Measurements from ENCODE around the gene C1orf159.
"Not testable (repeated sequence)": the region's sequence is repeated elsewhere in the genome, so short reads cannot be mapped to it uniquely, and the experiment has no call there.

DNA sequence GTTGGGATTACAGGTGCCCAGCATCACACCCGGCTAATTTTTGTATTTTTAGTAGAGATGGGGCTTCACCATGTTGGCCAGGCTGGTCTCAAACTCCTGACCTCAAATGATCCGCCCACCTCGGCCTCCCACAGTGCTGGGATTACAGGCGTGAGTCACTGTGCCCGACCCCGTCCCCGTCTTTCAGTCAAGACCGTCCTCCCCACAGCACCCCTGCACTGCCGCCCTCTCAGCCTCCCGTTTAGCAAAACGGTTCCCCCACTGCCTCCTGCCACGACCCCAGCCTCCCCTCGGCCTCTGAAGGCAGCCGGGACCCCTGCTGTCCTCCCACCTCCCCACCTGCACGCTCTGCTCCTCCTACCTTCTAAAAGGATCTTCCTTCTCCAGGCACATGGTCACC lies 26.5 kb upstream of the C1orf159 start:
- TF ChIP-seq KDM5A (IDR thresholded peaks at IDR 0.05; ENCODE audit: low read length); EP300 (IDR thresholded peaks at IDR 0.05; ENCODE audit: borderline replicate concordance in 1 of 2, low read depth in 2 of 2, low read length in 2 of 2); RAD21 (IDR thresholded peaks at IDR 0.05 in 1 of 2, conservative IDR thresholded peaks at IDR 0.05 in 1 of 2; ENCODE audit: low read depth in 2 of 2, low read length in 2 of 2); YY1 (IDR thresholded peaks at IDR 0.05; ENCODE audit: low read depth, low read length); SP1 (IDR thresholded peaks at IDR 0.05; ENCODE audit: low read depth, low read length); POLR2A (IDR thresholded peaks at IDR 0.05; ENCODE audit: control extremely low read depth in 1 of 2, low read depth in 2 of 2, low read length in 2 of 2): not testable (repeated sequence)
- TF ChIP-seq, protein P1, sequence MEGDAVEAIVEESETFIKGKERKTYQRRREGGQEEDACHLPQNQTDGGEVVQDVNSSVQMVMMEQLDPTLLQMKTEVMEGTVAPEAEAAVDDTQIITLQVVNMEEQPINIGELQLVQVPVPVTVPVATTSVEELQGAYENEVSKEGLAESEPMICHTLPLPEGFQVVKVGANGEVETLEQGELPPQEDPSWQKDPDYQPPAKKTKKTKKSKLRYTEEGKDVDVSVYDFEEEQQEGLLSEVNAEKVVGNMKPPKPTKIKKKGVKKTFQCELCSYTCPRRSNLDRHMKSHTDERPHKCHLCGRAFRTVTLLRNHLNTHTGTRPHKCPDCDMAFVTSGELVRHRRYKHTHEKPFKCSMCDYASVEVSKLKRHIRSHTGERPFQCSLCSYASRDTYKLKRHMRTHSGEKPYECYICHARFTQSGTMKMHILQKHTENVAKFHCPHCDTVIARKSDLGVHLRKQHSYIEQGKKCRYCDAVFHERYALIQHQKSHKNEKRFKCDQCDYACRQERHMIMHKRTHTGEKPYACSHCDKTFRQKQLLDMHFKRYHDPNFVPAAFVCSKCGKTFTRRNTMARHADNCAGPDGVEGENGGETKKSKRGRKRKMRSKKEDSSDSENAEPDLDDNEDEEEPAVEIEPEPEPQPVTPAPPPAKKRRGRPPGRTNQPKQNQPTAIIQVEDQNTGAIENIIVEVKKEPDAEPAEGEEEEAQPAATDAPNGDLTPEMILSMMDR (IDR thresholded peaks at IDR 0.05; ENCODE audit: control extremely low read depth in 1 of 3, insufficient read depth in 1 of 3, low read depth in 1 of 3, low read length in 3 of 3), result not testable (repeated sequence)

All from H1 (cell line).